NCI-H1436 (cell line): ENCODE results near the gene MEOX1.
"Not testable (repeated sequence)": the region's sequence is repeated elsewhere in the genome, so short reads cannot be mapped to it uniquely, and the experiment has no call there.

Experiments used
- DNase-seq: peaks from one replicate; lab custom pipeline; 2025; lab: John Stamatoyannopoulos, UW

The MEOX1 gene

GRCh38 chr17:43616852-43617251 is 44.9 kb downstream of the MEOX1 start:
- DNase-seq: no peak

- DNase-seq: no peak
Measured at GRCh38 chr17:43616421-43616820, 45.3 kb downstream of the MEOX1 start.

- DNase-seq: no peak
Measured at GRCh38 chr17:43616029-43616351, 45.7 kb downstream of the MEOX1 start.

- no peak for DNase-seq
Measured at GRCh38 chr17:43615330-43616028, 46.2 kb downstream of the MEOX1 start.

- DNase-seq: no peak
Measured at GRCh38 chr17:43614561-43614960, 47.2 kb downstream of the MEOX1 start.

GRCh38 chr17:43613917-43614316 is 47.8 kb downstream of the MEOX1 start:
- no peak for DNase-seq

GRCh38 chr17:43612515-43612914 is 49.2 kb downstream of the MEOX1 start:
- DNase-seq: no peak

- no peak for DNase-seq
Measured at GRCh38 chr17:43611230-43611969, 50.3 kb downstream of the MEOX1 start.

- no peak for DNase-seq
Measured at GRCh38 chr17:43609613-43610385, 51.9 kb downstream of the MEOX1 start.

GRCh38 chr17:43608313-43608712 is 53.4 kb downstream of the MEOX1 start:
- no peak for DNase-seq

- no peak for DNase-seq
Measured at GRCh38 chr17:43604549-43604948, 57.2 kb downstream of the MEOX1 start.

GRCh38 chr17:43603321-43603720 is 58.4 kb downstream of the MEOX1 start:
- DNase-seq: no peak

- DNase-seq: not testable (repeated sequence)
Measured at GRCh38 chr17:43602556-43602955, 59.2 kb downstream of the MEOX1 start.

GRCh38 chr17:43601280-43602039 is 60.3 kb downstream of the MEOX1 start:
- no peak for DNase-seq

GRCh38 chr17:43599835-43600234 is 61.9 kb downstream of the MEOX1 start:
- DNase-seq: no peak

GRCh38 chr17:43599046-43599395 is 62.7 kb downstream of the MEOX1 start:
- no peak for DNase-seq

GRCh38 chr17:43598357-43599045 is 63.2 kb downstream of the MEOX1 start:
- DNase-seq: no peak

- no peak for DNase-seq
Measured at GRCh38 chr17:43597624-43598356, 63.9 kb downstream of the MEOX1 start.

GRCh38 chr17:43595466-43595865 is 66.3 kb downstream of the MEOX1 start:
- DNase-seq: no peak

- no peak for DNase-seq
Measured at GRCh38 chr17:43591779-43592562, 69.8 kb downstream of the MEOX1 start.
